Vagina (tissue), 2 donors: Measurements from ENCODE around the gene ZNF597. TPM values are rescaled to one million over a fixed set of nuclear protein-coding genes. Genes with fewer than 3 reads are reported as not detected.

ENCODE experiments used
- DNase-seq, 2 donors: peaks; one replicate each; pipeline ENCODE4 v3.0.0-alpha.2; 2017; ENCODE audit errors: extremely low spot score in 2 of 2
- H3K27ac ChIP-seq: fragments of 200-600 bp; sonication (generic); one replicate; pipeline ENCODE4 v1.5.1; 2019
- H3K27me3 ChIP-seq: fragments of 200-600 bp; sonication (generic); one replicate; pipeline ENCODE4 v1.5.1; 2019
- H3K36me3 ChIP-seq, 2 donors: fragments of 200-600 bp; sonication (generic); one replicate each; pipeline ENCODE4 v1.5.1; 2017 to 2019
- H3K4me1 ChIP-seq: fragments of 200-600 bp; sonication (generic); one replicate; pipeline ENCODE4 v1.5.1; 2019
- H3K4me3 ChIP-seq, 2 donors: fragments of 200-600 bp; sonication (generic); 1 replicate in 1 of 2; 2 replicates in 1 of 2; pipeline ENCODE4 v1.5.1; 2016 to 2019
- H3K9me3 ChIP-seq: fragments of 200-600 bp; sonication (generic); one replicate; pipeline ENCODE4 v1.5.1; 2019
- POLR2A ChIP-seq, 2 donors: fragments of 450-650 bp; IDR thresholded peaks; one replicate each; pipeline ENCODE4 v1.6.1; 2017; ENCODE audit warnings: antibody characterized with exemption in 2 of 2, mild to moderate bottlenecking in 2 of 2, moderate library complexity in 2 of 2
- POLR2AphosphoS5 ChIP-seq, 2 donors: sonication (generic); formaldehyde crosslinking; IDR thresholded peaks; one replicate each; pipeline ENCODE4 v1.9.0; 2017; ENCODE audit warnings: antibody characterized with exemption in 2 of 2, mild to moderate bottlenecking in 2 of 2, low read depth in 1 of 2; ENCODE audit not compliant: insufficient read depth in 1 of 2
- intact Hi-C: fragments of 100-400 bp; cut with DNase I; formaldehyde crosslinking; loops from one replicate; pipeline ENCODE4 v1.15.1; 2023
- total RNA-seq: library from RNA; depleted of rRNA; stranded (reverse); fragments of >200 nt; gene quantifications from one replicate; pipeline ENCODE4 v1.2.3, GENCODE V29; 2016
- TF ChIP-seq, protein P1 (sequence below), 3 experiments: fragments of 450-650 bp in 2 of 3; fragments of 200-600 bp in 1 of 3; sonication (generic) in 1 of 3; IDR thresholded peaks; one replicate each; pipeline ENCODE4 v1.5.1; 2017 to 2019; ENCODE audit warnings: antibody characterized with exemption in 3 of 3, mild to moderate bottlenecking in 2 of 3, moderate library complexity in 2 of 3

Gene ZNF597
- total RNA-seq, 1 donor from 2014 or later, result 2.0 TPM

DNA sequence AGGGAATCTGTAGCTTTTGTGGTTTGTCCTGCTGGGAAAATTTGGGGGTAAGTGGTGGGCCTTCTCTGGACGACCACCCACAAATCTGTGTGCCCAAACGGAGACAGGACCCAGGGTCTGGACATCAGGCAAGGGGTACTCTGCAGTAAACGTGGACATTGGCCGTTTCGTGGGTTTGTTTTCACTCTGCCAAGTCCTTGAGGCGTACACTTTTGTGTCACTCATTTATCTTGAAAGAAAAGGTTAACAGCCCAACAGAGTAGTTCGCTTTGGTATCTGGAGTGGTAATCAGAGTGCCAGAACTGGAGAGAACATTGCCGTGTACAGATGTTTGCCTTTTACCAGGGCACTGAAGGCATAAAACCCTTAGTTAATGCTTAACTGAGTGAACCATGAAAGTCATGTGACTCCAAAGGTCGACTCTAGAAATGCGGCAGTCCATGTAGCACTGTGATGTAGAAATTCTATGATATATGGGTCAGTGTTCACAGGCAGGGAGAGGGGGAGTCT lies 15.6 kb upstream of the ZNF597 start:
- Histone ChIP-seq H3K36me3 (no peaks in the 10 kb centered on the region), H3K4me1 (peaks cover 50% of the 10 kb centered on the region), H3K9me3 (no peaks in the 10 kb centered on the region), H3K27ac (peak overlapping the region; percentile 88), H3K4me3 (peak overlapping the region; percentile 66 to 81), H3K27me3 (no peaks in the 10 kb centered on the region)
- TF ChIP-seq, protein P1, sequence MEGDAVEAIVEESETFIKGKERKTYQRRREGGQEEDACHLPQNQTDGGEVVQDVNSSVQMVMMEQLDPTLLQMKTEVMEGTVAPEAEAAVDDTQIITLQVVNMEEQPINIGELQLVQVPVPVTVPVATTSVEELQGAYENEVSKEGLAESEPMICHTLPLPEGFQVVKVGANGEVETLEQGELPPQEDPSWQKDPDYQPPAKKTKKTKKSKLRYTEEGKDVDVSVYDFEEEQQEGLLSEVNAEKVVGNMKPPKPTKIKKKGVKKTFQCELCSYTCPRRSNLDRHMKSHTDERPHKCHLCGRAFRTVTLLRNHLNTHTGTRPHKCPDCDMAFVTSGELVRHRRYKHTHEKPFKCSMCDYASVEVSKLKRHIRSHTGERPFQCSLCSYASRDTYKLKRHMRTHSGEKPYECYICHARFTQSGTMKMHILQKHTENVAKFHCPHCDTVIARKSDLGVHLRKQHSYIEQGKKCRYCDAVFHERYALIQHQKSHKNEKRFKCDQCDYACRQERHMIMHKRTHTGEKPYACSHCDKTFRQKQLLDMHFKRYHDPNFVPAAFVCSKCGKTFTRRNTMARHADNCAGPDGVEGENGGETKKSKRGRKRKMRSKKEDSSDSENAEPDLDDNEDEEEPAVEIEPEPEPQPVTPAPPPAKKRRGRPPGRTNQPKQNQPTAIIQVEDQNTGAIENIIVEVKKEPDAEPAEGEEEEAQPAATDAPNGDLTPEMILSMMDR (IDR thresholded peaks at IDR 0.05), result no peak
- TF ChIP-seq POLR2AphosphoS5 (IDR thresholded peaks at IDR 0.05; ENCODE audit: insufficient read depth in 1 of 2, low read depth in 1 of 2), result no peak
- no peak for TF ChIP-seq POLR2A (IDR thresholded peaks at IDR 0.05)
- intact Hi-C loops, result no loop called here
- DNase-seq, result no peak

DNA sequence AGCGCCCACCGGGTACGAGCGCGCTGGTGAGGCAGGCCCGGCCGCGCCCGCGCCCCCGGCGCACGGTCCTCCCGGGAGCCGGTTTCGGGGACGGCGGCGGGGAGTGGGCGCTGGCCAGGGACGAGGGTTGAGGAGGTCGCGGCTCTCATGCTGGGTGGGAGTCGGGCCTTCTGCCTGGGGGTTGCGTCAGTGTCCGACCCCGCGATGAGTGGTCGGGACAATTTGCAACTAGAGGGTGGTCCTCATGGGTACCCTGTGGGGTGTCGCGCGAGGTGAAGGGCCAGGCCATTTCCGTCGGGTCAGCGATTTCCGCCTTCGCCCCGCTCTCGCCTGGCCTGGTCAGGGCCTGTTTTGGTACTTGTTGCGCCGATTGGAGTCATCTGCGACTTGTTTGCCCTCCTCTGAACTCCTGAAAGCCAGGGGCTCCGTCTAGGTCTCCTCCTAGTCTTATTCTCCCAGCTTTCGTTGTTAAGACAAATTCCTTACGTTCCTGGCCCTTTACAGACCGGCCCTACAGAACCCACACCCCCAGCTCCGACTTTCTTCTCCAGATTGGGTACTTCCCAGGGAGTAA lies 15.1 kb upstream of the ZNF597 start:
- intact Hi-C loops, result no loop called here
- no peak for DNase-seq
- Histone ChIP-seq H3K9me3 (no peaks in the 10 kb centered on the region), H3K4me3 (peak overlapping the region; percentile 66 to 81), H3K36me3 (no peaks in the 10 kb centered on the region), H3K4me1 (peaks cover 49% of the 10 kb centered on the region), H3K27me3 (no peaks in the 10 kb centered on the region), H3K27ac (peak overlapping the region; percentile 88)
- TF ChIP-seq POLR2AphosphoS5 (IDR thresholded peaks at IDR 0.05; ENCODE audit: insufficient read depth in 1 of 2, low read depth in 1 of 2), result no peak
- TF ChIP-seq, protein P1 (IDR thresholded peaks at IDR 0.05), result no peak
- no peak for TF ChIP-seq POLR2A (IDR thresholded peaks at IDR 0.05)

DNA sequence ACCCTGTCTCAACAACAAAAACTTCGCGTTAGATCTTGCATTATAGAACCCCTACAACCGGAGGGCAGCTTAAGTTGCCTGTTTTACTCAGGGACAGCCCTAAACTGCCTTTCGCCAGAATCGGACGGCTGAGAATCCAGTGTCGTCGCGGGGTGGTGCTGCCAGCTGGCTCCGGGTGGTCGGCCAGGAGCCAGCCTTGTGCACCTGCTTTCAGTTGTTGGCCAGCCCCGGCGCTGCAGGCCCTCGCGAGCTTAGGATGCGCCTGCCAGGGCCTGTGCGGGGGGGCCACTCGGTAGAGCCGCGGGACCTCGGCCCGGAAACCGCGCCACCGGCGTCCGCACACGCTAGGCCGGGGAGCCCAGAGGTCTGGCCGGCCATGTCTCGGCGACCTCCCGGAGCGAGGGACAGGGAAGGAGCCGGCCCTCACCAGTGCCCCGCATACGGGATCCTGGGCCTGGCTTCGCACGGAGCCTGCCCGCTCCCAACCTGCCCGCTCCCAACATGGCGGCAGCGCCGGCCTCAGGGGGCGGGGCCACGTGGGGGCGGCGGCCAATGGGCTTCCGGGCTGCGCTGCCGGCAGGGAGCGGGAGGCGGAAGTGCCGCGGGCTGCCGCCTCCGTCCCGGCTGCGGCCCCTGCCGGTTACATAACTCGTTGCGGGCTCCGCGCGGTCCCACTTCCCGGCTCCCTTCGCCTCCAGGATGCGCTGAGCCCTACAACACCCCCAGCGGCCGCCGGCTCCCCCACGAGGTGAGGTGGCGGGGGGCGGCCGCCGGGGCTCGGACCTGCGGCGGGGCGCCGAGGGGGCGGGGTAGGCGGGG lies 14.3 kb upstream of the ZNF597 start:
- Histone ChIP-seq H3K4me1 (peaks cover 45% of the 10 kb centered on the region), H3K4me3 (peak overlapping the region; percentile 66 to 81), H3K27me3 (no peaks in the 10 kb centered on the region), H3K27ac (peak overlapping the region; percentile 88), H3K36me3 (no peaks in the 10 kb centered on the region), H3K9me3 (no peaks in the 10 kb centered on the region)
- DNase-seq, result no peak
- intact Hi-C loops, result no loop called here
- TF ChIP-seq POLR2AphosphoS5 (IDR thresholded peaks at IDR 0.05; ENCODE audit: insufficient read depth in 1 of 2, low read depth in 1 of 2), result peak in 1 of 2 donors; percentile 87
- TF ChIP-seq, protein P1 (IDR thresholded peaks at IDR 0.05), result no peak

DNA sequence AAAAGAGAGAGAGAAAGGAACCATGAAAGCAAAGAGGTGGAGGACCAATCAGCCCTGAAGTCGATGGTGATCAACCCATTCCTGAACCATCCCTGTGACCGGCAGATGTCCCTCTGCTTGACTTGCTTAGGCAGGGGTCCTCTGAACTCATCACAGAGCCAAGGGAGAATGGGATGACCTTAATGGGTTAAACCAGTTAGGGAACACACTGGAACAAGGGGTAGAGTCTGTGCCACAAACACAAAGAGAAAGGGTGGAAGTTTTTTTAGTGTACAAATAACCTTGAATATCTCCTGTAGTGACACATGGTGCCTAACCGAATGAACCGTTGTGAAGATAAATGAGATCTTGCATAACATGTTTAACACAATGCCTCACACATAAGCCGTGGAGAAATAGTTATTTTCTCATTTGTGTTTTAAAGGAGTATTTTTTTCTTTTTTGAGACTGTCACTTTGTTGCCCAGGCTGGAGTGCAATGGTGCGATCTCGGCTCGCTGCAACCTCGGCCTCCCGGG lies 11.4 kb upstream of the ZNF597 start:
- intact Hi-C loops, result no loop called here
- H3K36me3 ChIP-seq, result no peaks in the 10 kb centered on the region
- no peaks in the 10 kb centered on the region for H3K27me3 ChIP-seq
- H3K4me3 ChIP-seq, result no peak overlapping the region
- peaks cover 21% of the 10 kb centered on the region for H3K4me1 ChIP-seq
- no peaks in the 10 kb centered on the region for H3K9me3 ChIP-seq
- TF ChIP-seq POLR2AphosphoS5 (IDR thresholded peaks at IDR 0.05; ENCODE audit: insufficient read depth in 1 of 2, low read depth in 1 of 2), result no peak
- TF ChIP-seq, protein P1 (IDR thresholded peaks at IDR 0.05), result no peak
- no peak for TF ChIP-seq POLR2A (IDR thresholded peaks at IDR 0.05)
- no peak for DNase-seq
- H3K27ac ChIP-seq, result no peak overlapping the region
